HEK293 (cell line): ENCODE measurements around the gene ANKRD31.

Experiments
- CTCF ChIA-PET: fragments of 350-600 bp; formaldehyde crosslinking; extraction: SDS; loops from one replicate; lab custom pipeline; 2021; ENCODE audit warnings: antibody characterized with exemption; lab: Yijun Ruan, JAX
- POLR2A ChIA-PET: fragments of 300-600 bp; formaldehyde crosslinking; extraction: SDS; loops from one replicate; lab custom pipeline; 2020; ENCODE audit warnings: antibody characterized with exemption, inconsistent platforms; lab: Yijun Ruan, JAX
- H3K27ac ChIP-seq: fragments of 200-500 bp; sonication (Bioruptor generic); 2 replicates; pipeline ENCODE4 v1.5.1; 2014; ENCODE audit warnings: low read depth, low read length, control low read depth, inconsistent platforms; ENCODE audit errors: extremely low read depth
- H3K36me3 ChIP-seq, 2 experiments: fragments of 200-500 bp in 1 of 2; sonication (Bioruptor generic) in 1 of 2; 1 replicate in 1 of 2; 2 replicates in 1 of 2; pipeline ENCODE4 v1.5.1; 2014 to 2017; ENCODE audit warnings: inconsistent platforms in 2 of 2, low read length in 2 of 2; ENCODE audit not compliant: control insufficient read depth in 2 of 2, insufficient read depth in 1 of 2
- H3K4me1 ChIP-seq: fragments of 200-500 bp; sonication (Bioruptor generic); 2 replicates; pipeline ENCODE4 v1.5.1; 2014; ENCODE audit warnings: mild to moderate bottlenecking, low read length, inconsistent platforms; ENCODE audit not compliant: control insufficient read depth, insufficient read depth
- H3K4me3 ChIP-seq: 2 replicates; pipeline ENCODE4 v1.5.1; 2011; ENCODE audit warnings: low read depth, mild to moderate bottlenecking, control low read depth, low read length, moderate library complexity
- H3K9me3 ChIP-seq: fragments of 200-500 bp; sonication (Bioruptor generic); 2 replicates; pipeline ENCODE4 v1.5.1; 2014; ENCODE audit warnings: low read depth, low read length, inconsistent platforms; ENCODE audit not compliant: control insufficient read depth, insufficient read depth
- PRDM2 ChIP-seq: fragments of 450-650 bp; formaldehyde crosslinking; IDR thresholded peaks from 2 replicates; pipeline ENCODE4 v1.5.1; 2016; ENCODE audit warnings: missing biosample characterization, missing genetic modification characterization, borderline replicate concordance
- SP3 ChIP-seq: fragments of 450-650 bp; formaldehyde crosslinking; IDR thresholded peaks from 2 replicates; pipeline ENCODE4 v1.5.1; 2016; ENCODE audit warnings: missing biosample characterization, missing genetic modification characterization
- ZBTB11 ChIP-seq: fragments of 450-650 bp; formaldehyde crosslinking; conservative IDR thresholded peaks from 2 replicates; pipeline ENCODE4 v1.5.1; 2016; ENCODE audit warnings: low read depth, missing biosample characterization, missing genetic modification characterization
- ZBTB6 ChIP-seq: fragments of 450-650 bp; formaldehyde crosslinking; IDR thresholded peaks from 2 replicates; pipeline ENCODE4 v1.5.1; 2017; ENCODE audit warnings: missing biosample characterization, missing genetic modification characterization
- ZBTB8A ChIP-seq: fragments of 450-650 bp; formaldehyde crosslinking; IDR thresholded peaks from 2 replicates; pipeline ENCODE4 v1.5.1; 2016; ENCODE audit warnings: missing biosample characterization, missing genetic modification characterization
- ZFP69B ChIP-seq: fragments of 450-650 bp; formaldehyde crosslinking; IDR thresholded peaks from 2 replicates; pipeline ENCODE4 v1.5.1; 2016; ENCODE audit warnings: missing biosample characterization, missing genetic modification characterization
- ZNF19 ChIP-seq: fragments of 450-650 bp; formaldehyde crosslinking; IDR thresholded peaks from 2 replicates; pipeline ENCODE4; 2016; ENCODE audit warnings: missing biosample characterization, missing genetic modification characterization, low read depth
- ZNF280C ChIP-seq: fragments of 450-650 bp; formaldehyde crosslinking; IDR thresholded peaks from 2 replicates; pipeline ENCODE4 v1.5.1; 2016; ENCODE audit warnings: missing biosample characterization, missing genetic modification characterization
- ZNF335 ChIP-seq: fragments of 450-650 bp; formaldehyde crosslinking; conservative IDR thresholded peaks from 2 replicates; pipeline ENCODE4 v1.5.1; 2016; ENCODE audit warnings: missing biosample characterization, missing genetic modification characterization
- ZNF449 ChIP-seq: fragments of 450-650 bp; formaldehyde crosslinking; IDR thresholded peaks from 2 replicates; pipeline ENCODE4 v1.5.1; 2017; ENCODE audit warnings: missing biosample characterization, mild to moderate bottlenecking, missing genetic modification characterization, moderate library complexity
- ZNF488 ChIP-seq: fragments of 450-650 bp; formaldehyde crosslinking; IDR thresholded peaks from 2 replicates; pipeline ENCODE4 v1.5.1; 2016; ENCODE audit warnings: missing biosample characterization, missing genetic modification characterization
- ZNF561 ChIP-seq: fragments of 450-650 bp; IDR thresholded peaks from 2 replicates; pipeline ENCODE4 v1.5.1; 2018; ENCODE audit warnings: missing biosample characterization, missing genetic modification characterization, borderline replicate concordance
- ZNF768 ChIP-seq: fragments of 450-650 bp; formaldehyde crosslinking; IDR thresholded peaks from 2 replicates; pipeline ENCODE4 v1.5.1; 2018; ENCODE audit warnings: missing biosample characterization, mild to moderate bottlenecking, missing genetic modification characterization
- ZXDB ChIP-seq: fragments of 450-650 bp; formaldehyde crosslinking; IDR thresholded peaks from 2 replicates; pipeline ENCODE4 v1.5.1; 2016; ENCODE audit warnings: missing biosample characterization, missing genetic modification characterization
- TF ChIP-seq, protein P1 (sequence below): fragments of 450-650 bp; formaldehyde crosslinking; IDR thresholded peaks from 2 replicates; pipeline ENCODE4 v1.5.1; 2016; ENCODE audit warnings: missing biosample characterization, missing genetic modification characterization
- TF ChIP-seq, protein P2 (sequence below): fragments of 450-650 bp; formaldehyde crosslinking; IDR thresholded peaks from 2 replicates; pipeline ENCODE4 v1.5.1; 2016; ENCODE audit warnings: missing biosample characterization, missing genetic modification characterization

The ANKRD31 gene

DNA sequence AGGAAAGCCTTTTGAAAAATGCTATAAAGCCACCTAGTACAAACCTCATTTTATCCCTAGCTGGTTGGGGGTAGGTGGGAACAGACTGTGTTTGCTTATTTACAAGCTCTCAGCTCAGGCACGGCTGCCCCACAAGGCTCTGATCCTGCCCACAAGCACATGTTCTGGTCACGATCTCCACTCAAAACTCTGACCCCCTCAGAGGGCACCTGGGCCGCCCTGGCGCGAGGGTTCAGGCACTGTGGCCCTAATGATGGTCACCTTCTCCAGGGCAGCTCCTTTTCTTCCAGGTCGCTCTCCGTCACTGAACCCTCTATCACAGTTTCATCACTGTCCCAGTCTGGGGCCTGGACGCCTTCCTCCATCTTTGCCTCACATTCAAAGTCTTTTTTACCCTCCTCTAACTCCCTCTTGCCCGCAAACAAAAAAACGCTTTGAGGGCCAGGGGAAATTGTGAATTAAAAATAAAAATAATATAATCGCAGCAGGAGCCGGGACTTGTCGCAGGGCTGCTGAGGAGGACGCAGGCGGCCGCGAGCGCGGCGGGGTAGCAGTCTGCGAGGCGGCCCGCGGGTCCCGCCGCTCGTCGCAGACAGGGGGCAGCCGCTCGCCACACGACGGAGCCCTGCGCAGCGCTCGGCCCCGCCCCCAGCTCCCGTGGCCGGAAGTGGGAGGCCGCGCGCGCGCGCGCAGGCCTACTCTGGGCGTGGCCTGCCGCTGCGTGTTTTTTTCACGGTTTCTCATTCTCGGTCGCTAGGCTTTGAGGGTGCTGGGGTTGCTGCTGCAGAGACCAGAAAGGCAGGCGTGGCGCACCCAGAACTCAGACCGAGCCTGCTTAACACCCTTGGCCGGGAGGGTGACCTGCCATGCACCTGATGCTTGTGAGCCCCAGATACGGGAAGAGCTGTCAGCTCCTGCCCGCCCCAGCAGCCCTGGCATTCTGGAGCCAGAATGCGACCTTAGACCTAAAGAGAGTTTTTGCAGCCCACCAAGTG is at the start of gene ANKRD31:
ANKRD31 (minus strand) TSS at position 557 of the 995 bp plus-strand sequence; CDS start at position 365, 192 bp downstream.
- H3K4me3 ChIP-seq, result peak within 1 kb of the TSS; percentile 84
- peaks cover 4% of the 10 kb centered on the region for H3K4me1 ChIP-seq
- H3K36me3 ChIP-seq, result no peaks in the 10 kb centered on the region
- H3K9me3 ChIP-seq, result no peaks in the 10 kb centered on the region
- peak within 1 kb of the TSS; percentile 40; the same call in 1 of the 2 replicates for H3K27ac ChIP-seq
- POLR2A ChIA-PET, result interaction anchor here (0.5 to 2.4 kb wide), 7 partner anchors 85 to 698 kb away, joined by 3 to 34 read pairs (median 4); partner anchors contain the start of genes GFM2, HMGCR and NSA2
- CTCF ChIA-PET, result interaction anchor here (0.6 to 2.3 kb wide), 34 partner anchors 8 to 1718 kb away, joined by 3 to 17 read pairs (median 3); partner anchors contain the start of genes GCNT4 and HMGCR
- TF ChIP-seq, protein P1, sequence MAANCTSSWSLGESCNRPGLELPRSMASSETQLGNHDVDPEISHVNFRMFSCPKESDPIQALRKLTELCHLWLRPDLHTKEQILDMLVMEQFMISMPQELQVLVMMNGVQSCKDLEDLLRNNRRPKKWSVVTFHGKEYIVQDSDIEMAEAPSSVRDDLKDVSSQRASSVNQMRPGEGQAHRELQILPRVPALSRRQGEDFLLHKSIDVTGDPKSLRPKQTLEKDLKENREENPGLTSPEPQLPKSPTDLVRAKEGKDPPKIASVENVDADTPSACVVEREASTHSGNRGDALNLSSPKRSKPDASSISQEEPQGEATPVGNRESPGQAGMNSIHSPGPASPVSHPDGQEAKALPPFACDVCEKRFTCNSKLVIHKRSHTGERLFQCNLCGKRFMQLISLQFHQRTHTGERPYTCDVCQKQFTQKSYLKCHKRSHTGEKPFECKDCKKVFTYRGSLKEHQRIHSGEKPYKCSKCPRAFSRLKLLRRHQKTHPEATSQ, result no peak
- TF ChIP-seq ZNF449 (tag by site-specific recombination) (no peak), ZBTB11 (tag by site-specific recombination) (0 out of 2 replicates have a peak, but pooled peaks have one; percentile 35), ZBTB6 (0 out of 2 replicates have a peak, but pooled peaks have one; percentile 46), ZNF19 (tag by site-specific recombination) (no peak), ZBTB8A (tag by site-specific recombination) (no peak; the same call in 1 of the 2 replicates), SP3 (tag by site-specific recombination) (peak; percentile 76), ZNF768 (tag by site-specific recombination) (no peak), ZNF335 (tag by site-specific recombination) (peak; percentile 83), ZFP69B (tag by site-specific recombination) (0 out of 2 replicates have a peak, but pooled peaks have one; percentile 15), ZNF280C (tag by site-specific recombination) (no peak), PRDM2 (tag by site-specific recombination) (no peak), ZXDB (tag by site-specific recombination) (0 out of 2 replicates have a peak, but pooled peaks have one; percentile 22), ZNF561 (tag by site-specific recombination) (peak; percentile 70), ZNF488 (tag by site-specific recombination) (no peak)
- TF ChIP-seq, protein P2, sequence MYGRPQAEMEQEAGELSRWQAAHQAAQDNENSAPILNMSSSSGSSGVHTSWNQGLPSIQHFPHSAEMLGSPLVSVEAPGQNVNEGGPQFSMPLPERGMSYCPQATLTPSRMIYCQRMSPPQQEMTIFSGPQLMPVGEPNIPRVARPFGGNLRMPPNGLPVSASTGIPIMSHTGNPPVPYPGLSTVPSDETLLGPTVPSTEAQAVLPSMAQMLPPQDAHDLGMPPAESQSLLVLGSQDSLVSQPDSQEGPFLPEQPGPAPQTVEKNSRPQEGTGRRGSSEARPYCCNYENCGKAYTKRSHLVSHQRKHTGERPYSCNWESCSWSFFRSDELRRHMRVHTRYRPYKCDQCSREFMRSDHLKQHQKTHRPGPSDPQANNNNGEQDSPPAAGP (tag by site-specific recombination), result no peak
